ENCODE measurements around the gene DPRX. TPM values are rescaled to one million over a fixed set of nuclear protein-coding genes. Genes with fewer than 3 reads are reported as not detected.

The DPRX gene
- total and polyA plus RNA-seq, 2 donors (not counting 1 experiment from before 2014, with no cell fraction given), result not detected

GRCh38 chr19:53652476-53652875 is 20.7 kb downstream of the DPRX start:
- H3K9me3 ChIP-seq (ENCODE audit: control insufficient read depth, insufficient read depth, low read depth, low read length), result no peaks in the 10 kb centered on the region
- no peaks in the 10 kb centered on the region for H3K79me2 ChIP-seq (ENCODE audit: control insufficient read depth, insufficient read depth, low read length)
- no peak overlapping the region for H2AFZ ChIP-seq (ENCODE audit: low read length)

DNA sequence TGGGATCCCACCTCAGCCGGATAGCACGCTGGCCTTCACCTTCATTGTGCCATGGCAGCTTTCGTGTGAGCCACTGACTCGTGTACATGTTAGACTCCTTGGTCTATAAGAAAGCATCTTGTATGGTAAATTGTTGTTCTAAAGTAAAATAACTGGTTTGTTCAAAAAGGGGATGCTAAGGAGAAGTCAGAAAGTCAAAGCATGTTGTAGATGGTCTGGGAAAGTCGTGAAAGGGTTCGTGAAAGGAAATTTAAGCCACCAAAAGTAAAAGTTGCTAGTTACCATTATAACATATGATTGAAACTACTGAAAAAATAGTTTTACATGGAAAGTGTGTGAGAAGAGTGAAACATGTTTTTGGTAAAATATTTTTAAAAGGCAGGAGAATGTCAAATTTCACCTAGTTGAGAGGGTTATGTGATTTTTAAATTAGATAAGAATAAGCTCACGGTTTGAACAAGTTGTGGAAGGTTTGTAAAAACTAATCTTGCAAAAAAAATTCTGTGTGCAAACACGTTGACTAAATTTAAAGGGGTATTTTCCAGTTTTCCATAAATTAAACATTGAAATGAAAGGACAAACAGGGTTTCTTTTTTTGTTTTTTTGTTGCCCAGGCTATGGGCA is 23.4 kb downstream of the DPRX start:
- H3K9me3 ChIP-seq (ENCODE audit: control insufficient read depth, insufficient read depth, low read depth, low read length), result no peaks in the 10 kb centered on the region

More at GRCh38 chr19:53652476-53652875, 20.7 kb downstream of the DPRX start:
- H3K4me2 ChIP-seq (ENCODE audit: extremely low read depth, insufficient read depth, low read length), result no peak overlapping the region
- H3K27ac ChIP-seq (ENCODE audit: insufficient read depth, low read length), result no peak overlapping the region
- no peaks in the 10 kb centered on the region for H3K4me1 ChIP-seq (ENCODE audit: control insufficient read depth, extremely low read depth, insufficient read depth, low read length)
- no peaks in the 10 kb centered on the region for H3K36me3 ChIP-seq (ENCODE audit: control insufficient read depth, insufficient read depth, low read length)
- TF ChIP-seq EZH2 (IDR thresholded peaks at IDR 0.05; ENCODE audit: low read length, missing control alignments), result no peak
- TF ChIP-seq, protein P1, sequence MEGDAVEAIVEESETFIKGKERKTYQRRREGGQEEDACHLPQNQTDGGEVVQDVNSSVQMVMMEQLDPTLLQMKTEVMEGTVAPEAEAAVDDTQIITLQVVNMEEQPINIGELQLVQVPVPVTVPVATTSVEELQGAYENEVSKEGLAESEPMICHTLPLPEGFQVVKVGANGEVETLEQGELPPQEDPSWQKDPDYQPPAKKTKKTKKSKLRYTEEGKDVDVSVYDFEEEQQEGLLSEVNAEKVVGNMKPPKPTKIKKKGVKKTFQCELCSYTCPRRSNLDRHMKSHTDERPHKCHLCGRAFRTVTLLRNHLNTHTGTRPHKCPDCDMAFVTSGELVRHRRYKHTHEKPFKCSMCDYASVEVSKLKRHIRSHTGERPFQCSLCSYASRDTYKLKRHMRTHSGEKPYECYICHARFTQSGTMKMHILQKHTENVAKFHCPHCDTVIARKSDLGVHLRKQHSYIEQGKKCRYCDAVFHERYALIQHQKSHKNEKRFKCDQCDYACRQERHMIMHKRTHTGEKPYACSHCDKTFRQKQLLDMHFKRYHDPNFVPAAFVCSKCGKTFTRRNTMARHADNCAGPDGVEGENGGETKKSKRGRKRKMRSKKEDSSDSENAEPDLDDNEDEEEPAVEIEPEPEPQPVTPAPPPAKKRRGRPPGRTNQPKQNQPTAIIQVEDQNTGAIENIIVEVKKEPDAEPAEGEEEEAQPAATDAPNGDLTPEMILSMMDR (conservative IDR thresholded peaks at IDR 0.05 in 1 of 2, IDR thresholded peaks at IDR 0.05 in 1 of 2; ENCODE audit: low read depth in 1 of 2, low read length in 2 of 2), result no peak
- H3K9ac ChIP-seq (ENCODE audit: insufficient read depth, low read length), result no peak overlapping the region
- no peaks in the 10 kb centered on the region for H3K27me3 ChIP-seq (ENCODE audit: control insufficient read depth, insufficient read depth, low read length)
- no peaks in the 10 kb centered on the region for H4K20me1 ChIP-seq (ENCODE audit: control insufficient read depth, extremely low read depth, insufficient read depth, low read length)
- H3K4me3 ChIP-seq (replicated peaks in 1 of 4; ENCODE audit: control extremely low read depth in 1 of 4, insufficient read depth in 1 of 4, low read depth in 3 of 4, low read length in 4 of 4), result no peak overlapping the region
- no peak for DNase-seq (ENCODE audit: low read depth in 2 of 2)

DNA sequence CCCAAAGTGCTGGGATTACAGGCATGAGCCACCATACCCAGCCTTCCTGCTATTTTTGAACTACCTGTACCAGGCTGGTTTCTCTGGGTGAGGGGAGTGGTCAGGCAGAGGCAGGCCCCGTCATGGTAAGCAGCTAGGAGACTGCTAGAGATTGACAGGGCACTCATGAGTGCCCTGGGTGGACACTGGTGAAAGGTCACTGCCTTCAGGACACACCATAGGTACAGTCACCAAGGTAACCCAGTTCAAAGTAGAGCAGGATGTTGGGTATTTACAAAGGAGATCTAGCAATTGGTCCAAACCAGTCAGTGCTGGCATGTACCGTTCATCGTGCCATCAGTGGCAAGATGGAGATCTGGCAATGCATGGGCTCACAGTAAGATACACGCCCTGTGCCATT is 25.5 kb downstream of the DPRX start:
- Histone ChIP-seq H3K9me3 (ENCODE audit: control insufficient read depth, insufficient read depth, low read depth, low read length) (no peaks in the 10 kb centered on the region), H3K4me2 (ENCODE audit: extremely low read depth, insufficient read depth, low read length) (no peak overlapping the region), H4K20me1 (ENCODE audit: control insufficient read depth, extremely low read depth, insufficient read depth, low read length) (no peaks in the 10 kb centered on the region), H3K4me3 (replicated peaks in 1 of 4; ENCODE audit: control extremely low read depth in 1 of 4, insufficient read depth in 1 of 4, low read depth in 3 of 4, low read length in 4 of 4) (no peak overlapping the region), H3K27me3 (ENCODE audit: control insufficient read depth, insufficient read depth, low read length) (no peaks in the 10 kb centered on the region), H3K27ac (ENCODE audit: insufficient read depth, low read length) (no peak overlapping the region), H3K79me2 (ENCODE audit: control insufficient read depth, insufficient read depth, low read length) (no peaks in the 10 kb centered on the region), H3K4me1 (ENCODE audit: control insufficient read depth, extremely low read depth, insufficient read depth, low read length) (no peaks in the 10 kb centered on the region), H2AFZ (ENCODE audit: low read length) (no peak overlapping the region), H3K9ac (ENCODE audit: insufficient read depth, low read length) (no peak overlapping the region), H3K36me3 (ENCODE audit: control insufficient read depth, insufficient read depth, low read length) (no peaks in the 10 kb centered on the region)
- TF ChIP-seq, protein P1 (conservative IDR thresholded peaks at IDR 0.05 in 1 of 2, IDR thresholded peaks at IDR 0.05 in 1 of 2; ENCODE audit: low read depth in 1 of 2, low read length in 2 of 2), result no peak
- no peak for TF ChIP-seq EZH2 (IDR thresholded peaks at IDR 0.05; ENCODE audit: low read length, missing control alignments)
- no peak for DNase-seq (ENCODE audit: low read depth in 2 of 2)

More for the DNA sequence above, 23.4 kb downstream of the DPRX start:
- Histone ChIP-seq H3K4me1 (ENCODE audit: control insufficient read depth, extremely low read depth, insufficient read depth, low read length) (no peaks in the 10 kb centered on the region), H3K9ac (ENCODE audit: insufficient read depth, low read length) (no peak overlapping the region), H4K20me1 (ENCODE audit: control insufficient read depth, extremely low read depth, insufficient read depth, low read length) (no peaks in the 10 kb centered on the region), H3K36me3 (ENCODE audit: control insufficient read depth, insufficient read depth, low read length) (no peaks in the 10 kb centered on the region), H3K4me2 (ENCODE audit: extremely low read depth, insufficient read depth, low read length) (no peak overlapping the region), H2AFZ (ENCODE audit: low read length) (no peak overlapping the region), H3K4me3 (replicated peaks in 1 of 4; ENCODE audit: control extremely low read depth in 1 of 4, insufficient read depth in 1 of 4, low read depth in 3 of 4, low read length in 4 of 4) (no peak overlapping the region), H3K27me3 (ENCODE audit: control insufficient read depth, insufficient read depth, low read length) (no peaks in the 10 kb centered on the region), H3K27ac (ENCODE audit: insufficient read depth, low read length) (no peak overlapping the region), H3K79me2 (ENCODE audit: control insufficient read depth, insufficient read depth, low read length) (no peaks in the 10 kb centered on the region)
- no peak for DNase-seq (ENCODE audit: low read depth in 2 of 2)
- TF ChIP-seq, protein P1 (conservative IDR thresholded peaks at IDR 0.05 in 1 of 2, IDR thresholded peaks at IDR 0.05 in 1 of 2; ENCODE audit: low read depth in 1 of 2, low read length in 2 of 2), result no peak
- TF ChIP-seq EZH2 (IDR thresholded peaks at IDR 0.05; ENCODE audit: low read length, missing control alignments), result no peak

Data from fibroblast of lung (primary cell).